Left lung (tissue), 10 donors: ENCODE data around the gene KCNG2. TPM values are rescaled to one million over a fixed set of nuclear protein-coding genes. Genes with fewer than 3 reads are reported as not detected.

Experiments
- ATAC-seq: fragments of 200-7000 bp; cut with Tn5 transposase; one replicate; pipeline ENCODE4 v1.9.1; 2020; ENCODE audit warnings: moderate library complexity
- DNase-seq, 4 donors: peaks; one replicate each; pipeline ENCODE4 v3.0.0-alpha.2; 2013 to 2020
- H3K27ac ChIP-seq, 2 donors: fragments of 200-600 bp; sonication (generic) in 1 of 2; one replicate each; pipeline versions ENCODE4 v1.5.0 to v1.8.0; 2020 to 2021
- H3K27me3 ChIP-seq, 2 donors: fragments of 200-600 bp; sonication (generic) in 1 of 2; one replicate each; pipeline versions ENCODE4 v1.5.0 to v1.8.0; 2020 to 2021
- H3K36me3 ChIP-seq, 2 donors: fragments of 200-600 bp; sonication (generic) in 1 of 2; one replicate each; pipeline versions ENCODE4 v1.5.0 to v1.8.0; 2020 to 2021
- H3K4me1 ChIP-seq, 2 donors: fragments of 200-600 bp; one replicate each; pipeline ENCODE4 v1.8.0; 2021
- H3K4me3 ChIP-seq, 2 donors: fragments of 200-600 bp; sonication (generic) in 1 of 2; one replicate each; pipeline versions ENCODE4 v1.5.0 to v1.8.0; 2020 to 2021; ENCODE audit warnings: mild to moderate bottlenecking in 1 of 2
- H3K9me3 ChIP-seq, 2 donors: fragments of 200-600 bp; sonication (generic) in 1 of 2; one replicate each; pipeline versions ENCODE4 v1.5.0 to v1.8.0; 2020 to 2021
- intact Hi-C, 2 donors: fragments of 100-400 bp; cut with DNase I; formaldehyde crosslinking; loops; one replicate each; pipeline versions ENCODE4 v1.11.2 to v1.14.2; 2022
- polyA plus RNA-seq, 6 donors: library from polyadenylated mRNA; unstranded; fragments of 120-200 nt; gene quantifications; one replicate each; pipeline ENCODE4 v1.2.1, GENCODE V29; 2013; ENCODE audit not compliant: insufficient read length in 6 of 6
- total RNA-seq, 2 donors: library from RNA; stranded (reverse); fragmentation: NEBNext Ultra II Directional; extraction: Animal tissue kit (Norgen Biotek cat#: 25700); gene quantifications; one replicate each; pipeline ENCODE4 v1.2.1, GENCODE V29; 2021
- TF ChIP-seq, protein P1 (sequence below), 2 donors: fragments of 200-600 bp; sonication (generic) in 1 of 2; IDR thresholded peaks; one replicate each; pipeline versions ENCODE4 v1.5.0 to v1.8.0; 2021; ENCODE audit warnings: antibody characterized with exemption in 2 of 2
- donor health status: DM: no; HTN: yes; CAD: no.
- donor health status: DM: no; HTN: no; CAD: no.

KCNG2 gene
- total and polyA plus RNA-seq, 8 donors, result 0.17 to 1.1 (median 0.31) TPM

DNA sequence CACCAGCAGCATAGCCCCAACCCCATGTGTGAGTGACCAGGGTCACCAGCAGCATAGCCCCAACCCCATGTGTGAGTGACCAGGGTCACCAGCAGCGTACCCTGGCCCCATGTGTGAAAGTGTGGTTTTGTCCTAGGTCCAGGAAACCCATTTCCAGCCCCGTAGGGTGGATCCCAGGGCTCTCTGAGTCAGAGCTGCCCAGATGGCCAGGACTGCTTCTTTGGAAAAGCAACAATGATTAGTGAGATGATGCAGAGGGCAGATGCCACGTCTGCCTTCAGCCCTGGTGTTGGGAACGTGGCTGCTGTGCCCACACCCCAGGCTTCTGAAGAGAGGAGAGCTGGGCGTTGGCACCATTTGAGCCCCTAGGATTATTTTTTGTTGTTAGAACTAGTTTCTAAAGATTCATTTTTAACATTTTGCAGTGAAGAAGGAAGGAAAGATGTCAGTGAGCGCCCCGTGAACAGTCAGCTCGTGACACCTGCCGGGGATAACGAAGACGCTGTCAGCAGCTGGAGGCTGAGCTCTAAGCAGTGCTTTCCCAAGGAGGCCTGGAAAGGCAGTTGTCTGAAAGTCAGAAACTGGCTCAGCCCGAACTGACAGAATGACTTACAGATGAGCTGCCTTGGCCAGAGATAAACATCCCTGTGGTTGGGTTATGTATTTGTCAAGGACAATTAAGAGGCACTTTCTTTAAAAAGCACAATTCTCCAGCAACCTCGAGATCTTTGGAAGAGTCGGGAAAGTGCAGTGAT is 32.1 kb upstream of the KCNG2 start:
- Histone ChIP-seq H3K27me3 (peaks cover 0 to 20% of the 10 kb centered on the region in 2 donors), H3K27ac (no peak overlapping the region), H3K36me3 (no peaks in the 10 kb centered on the region), H3K4me3 (no peak overlapping the region), H3K4me1 (no peaks in the 10 kb centered on the region), H3K9me3 (peaks cover 0 to 18% of the 10 kb centered on the region in 2 donors)
- ATAC-seq (no peak), DNase-seq (peak in 1 of 4 donors; percentile 24)
- TF ChIP-seq, protein P1, sequence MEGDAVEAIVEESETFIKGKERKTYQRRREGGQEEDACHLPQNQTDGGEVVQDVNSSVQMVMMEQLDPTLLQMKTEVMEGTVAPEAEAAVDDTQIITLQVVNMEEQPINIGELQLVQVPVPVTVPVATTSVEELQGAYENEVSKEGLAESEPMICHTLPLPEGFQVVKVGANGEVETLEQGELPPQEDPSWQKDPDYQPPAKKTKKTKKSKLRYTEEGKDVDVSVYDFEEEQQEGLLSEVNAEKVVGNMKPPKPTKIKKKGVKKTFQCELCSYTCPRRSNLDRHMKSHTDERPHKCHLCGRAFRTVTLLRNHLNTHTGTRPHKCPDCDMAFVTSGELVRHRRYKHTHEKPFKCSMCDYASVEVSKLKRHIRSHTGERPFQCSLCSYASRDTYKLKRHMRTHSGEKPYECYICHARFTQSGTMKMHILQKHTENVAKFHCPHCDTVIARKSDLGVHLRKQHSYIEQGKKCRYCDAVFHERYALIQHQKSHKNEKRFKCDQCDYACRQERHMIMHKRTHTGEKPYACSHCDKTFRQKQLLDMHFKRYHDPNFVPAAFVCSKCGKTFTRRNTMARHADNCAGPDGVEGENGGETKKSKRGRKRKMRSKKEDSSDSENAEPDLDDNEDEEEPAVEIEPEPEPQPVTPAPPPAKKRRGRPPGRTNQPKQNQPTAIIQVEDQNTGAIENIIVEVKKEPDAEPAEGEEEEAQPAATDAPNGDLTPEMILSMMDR (IDR thresholded peaks at IDR 0.05), result no peak
- intact Hi-C loops, result no loop called here

DNA sequence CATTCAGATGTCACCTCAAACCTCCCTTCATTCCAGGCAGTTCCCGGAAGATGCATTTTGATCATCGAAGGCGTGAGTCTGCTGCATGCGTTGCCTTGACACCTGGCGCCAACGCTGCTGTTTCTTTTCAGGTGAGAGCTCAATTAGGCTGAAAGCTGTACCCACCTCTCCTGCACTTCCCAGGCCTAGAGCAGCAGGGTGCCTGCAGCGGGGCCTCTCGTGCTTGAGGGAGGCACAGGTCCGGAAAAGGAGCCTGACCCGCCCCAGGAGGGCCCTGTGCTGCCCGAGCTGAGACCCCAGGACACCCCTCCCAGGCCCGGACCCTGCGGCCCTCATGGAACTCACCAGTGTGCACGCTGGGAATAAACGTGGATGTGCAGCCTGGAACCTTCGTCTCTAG is 31.4 kb upstream of the KCNG2 start:
- H3K36me3 ChIP-seq, result no peaks in the 10 kb centered on the region
- H3K27me3 ChIP-seq, result peaks cover 0 to 20% of the 10 kb centered on the region in 2 donors
- ATAC-seq (no peak), DNase-seq (peak in 1 of 4 donors; percentile 13)
- TF ChIP-seq, protein P1 (IDR thresholded peaks at IDR 0.05), result no peak
- intact Hi-C loops, result no loop called here
- no peak overlapping the region for H3K27ac ChIP-seq
- H3K4me1 ChIP-seq, result no peaks in the 10 kb centered on the region
- H3K9me3 ChIP-seq, result peaks cover 0 to 18% of the 10 kb centered on the region in 2 donors
- H3K4me3 ChIP-seq, result no peak overlapping the region

DNA sequence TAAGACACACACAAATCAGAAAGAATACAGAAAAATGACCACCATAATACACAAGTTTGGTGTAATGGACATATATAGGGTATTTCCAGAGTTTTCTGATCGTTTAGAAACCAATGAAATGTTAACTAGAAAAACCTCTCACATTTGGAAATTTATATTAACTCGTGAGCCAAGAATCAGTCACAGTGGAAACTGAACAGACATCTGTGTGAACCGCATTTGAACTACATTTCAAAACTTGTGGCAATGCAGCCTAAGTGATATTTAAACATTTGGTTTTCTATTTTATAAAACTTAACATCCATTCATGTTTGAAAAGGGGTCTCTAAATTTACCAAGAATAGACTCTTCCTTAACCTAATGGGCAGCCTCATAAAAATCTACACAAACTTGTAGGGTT is 29.0 kb upstream of the KCNG2 start:
- DNase-seq (no peak), ATAC-seq (no peak)
- Histone ChIP-seq H3K4me1 (no peaks in the 10 kb centered on the region), H3K27me3 (peaks cover 0 to 43% of the 10 kb centered on the region in 2 donors), H3K4me3 (no peak overlapping the region), H3K27ac (no peak overlapping the region), H3K36me3 (no peaks in the 10 kb centered on the region), H3K9me3 (peaks cover 0 to 18% of the 10 kb centered on the region in 2 donors)
- intact Hi-C loops, result no loop called here
- TF ChIP-seq, protein P1 (IDR thresholded peaks at IDR 0.05), result no peak

DNA sequence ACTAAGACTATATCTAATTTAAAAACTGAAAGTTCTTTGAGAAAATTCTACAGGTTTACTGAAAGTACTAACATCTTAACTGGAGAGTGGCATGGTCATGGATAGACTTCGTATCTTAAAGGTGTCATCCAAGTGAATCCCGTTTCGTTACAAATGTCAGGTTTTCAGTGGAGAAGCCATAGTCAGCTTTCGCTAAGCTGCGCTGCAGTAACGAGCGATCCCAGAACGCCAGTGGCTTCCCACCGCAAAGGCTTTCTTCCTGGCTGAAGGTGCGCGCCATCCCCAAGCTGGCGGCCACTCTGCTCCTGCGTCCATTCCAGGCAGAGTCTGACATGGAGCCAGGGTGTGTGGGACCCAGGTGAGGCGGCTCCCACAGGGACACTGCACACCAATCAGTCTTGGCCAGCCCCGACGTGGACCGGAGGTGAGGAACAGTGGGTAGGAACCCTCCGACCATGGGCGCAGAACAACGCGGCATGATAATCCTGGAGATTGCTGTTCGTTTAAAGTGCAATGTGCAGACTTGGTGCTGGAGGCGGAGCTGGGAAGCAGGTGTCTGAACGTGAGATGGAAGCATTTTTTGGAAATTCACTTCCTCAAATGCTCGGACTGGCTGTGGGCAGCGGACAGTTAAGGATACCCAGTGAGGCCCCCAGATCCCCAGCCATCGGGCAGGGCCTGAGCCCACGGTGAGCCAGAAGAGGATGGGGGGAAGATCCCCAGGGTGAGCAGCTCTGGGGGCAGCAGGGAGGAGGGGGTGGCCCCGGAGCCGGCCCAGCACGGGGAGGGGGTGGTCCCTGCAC is 27.8 kb upstream of the KCNG2 start:
- intact Hi-C loops, result no loop called here
- TF ChIP-seq, protein P1 (IDR thresholded peaks at IDR 0.05), result no peak
- DNase-seq (peak in 1 of 4 donors; percentile 22), ATAC-seq (no peak)
- peaks cover 0 to 48% of the 10 kb centered on the region in 2 donors for H3K27me3 ChIP-seq
- no peak overlapping the region for H3K27ac ChIP-seq
- no peaks in the 10 kb centered on the region for H3K36me3 ChIP-seq
- no peak overlapping the region for H3K4me3 ChIP-seq
- H3K9me3 ChIP-seq, result peaks cover 0 to 18% of the 10 kb centered on the region in 2 donors
- no peaks in the 10 kb centered on the region for H3K4me1 ChIP-seq

DNA sequence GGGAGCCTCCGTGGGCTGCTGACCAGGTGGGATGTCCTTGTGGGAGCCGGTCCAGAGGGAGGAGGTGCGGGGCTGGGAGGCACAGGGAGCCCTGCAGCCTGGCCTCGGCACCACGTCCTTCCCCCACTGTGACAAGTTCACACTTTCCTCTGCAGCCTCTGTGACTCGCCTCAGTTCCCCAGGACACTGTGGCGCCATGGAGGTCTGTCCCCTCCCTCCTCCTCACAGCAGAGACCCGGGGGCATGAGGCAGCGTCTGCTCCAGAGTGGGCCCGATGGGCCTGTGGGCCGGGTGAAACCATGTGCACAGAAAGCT is 27.3 kb upstream of the KCNG2 start:
- TF ChIP-seq, protein P1 (IDR thresholded peaks at IDR 0.05), result no peak
- DNase-seq, result peak in 1 of 4 donors; percentile 7

More for the DNA sequence above, 27.3 kb upstream of the KCNG2 start:
- H3K36me3 ChIP-seq, result no peaks in the 10 kb centered on the region
- intact Hi-C loops, result no loop called here
- H3K4me3 ChIP-seq, result no peak overlapping the region
- peaks cover 0 to 51% of the 10 kb centered on the region in 2 donors for H3K27me3 ChIP-seq
- peaks cover 0 to 18% of the 10 kb centered on the region in 2 donors for H3K9me3 ChIP-seq
- H3K4me1 ChIP-seq, result no peaks in the 10 kb centered on the region
- no peak for ATAC-seq
- H3K27ac ChIP-seq, result no peak overlapping the region
